ENCODE data around the gene TSEN54. TPM values are rescaled to one million over a fixed set of nuclear protein-coding genes. Genes with fewer than 3 reads are reported as not detected.

Gene TSEN54
- total RNA-seq, 1 experiment from 2014 or later: 74.5 TPM

DNA sequence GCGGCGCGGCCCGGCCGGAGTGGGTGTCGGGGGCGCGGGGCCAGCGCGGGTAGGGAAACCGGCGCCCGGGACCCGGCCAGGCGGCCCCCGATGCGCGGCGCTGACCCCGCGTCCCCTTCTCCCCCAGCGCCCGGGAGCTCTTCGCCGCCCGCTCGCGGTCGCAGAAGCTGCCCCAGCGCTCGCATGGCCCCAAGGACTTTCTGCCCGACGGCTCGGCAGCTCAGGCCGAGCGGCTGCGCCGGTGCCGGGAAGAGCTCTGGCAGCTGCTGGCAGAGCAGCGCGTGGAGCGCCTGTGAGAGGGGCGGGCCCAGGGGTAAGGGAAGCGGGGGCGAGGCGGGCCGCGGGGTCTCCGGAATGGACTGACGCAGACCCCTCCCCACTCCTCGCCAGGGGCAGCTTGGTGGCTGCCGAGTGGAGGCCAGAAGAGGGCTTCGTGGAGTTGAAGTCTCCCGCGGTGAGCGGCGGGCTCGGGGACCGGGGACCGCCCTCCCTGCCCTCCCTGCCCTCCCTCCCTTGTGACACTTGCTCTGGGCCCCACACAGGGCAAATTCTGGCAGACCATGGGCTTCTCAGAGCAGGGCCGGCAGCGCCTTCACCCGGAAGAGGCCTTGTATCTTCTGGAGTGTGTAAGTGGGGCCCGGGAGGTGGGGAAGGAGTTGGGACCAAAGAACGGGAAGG lies 430 bp downstream of the TSEN54 start:
- no TSS peak for BruUV-seq (replicated peaks)
- DNase-seq: peak; percentile 51 to 57
- H3K27me3 ChIP-seq (replicated peaks; ENCODE audit: control insufficient read depth, insufficient read depth, low read length): no peaks in the 10 kb centered on the region
- Mint-ChIP-seq H3K36me3 (ENCODE audit: insufficient read depth, unreplicated experiment) (peaks cover 58% of the 10 kb centered on the region), H3K27ac (ENCODE audit: unreplicated experiment) (peak overlapping the region; percentile 50), H3K9me3 (ENCODE audit: unreplicated experiment) (no peaks in the 10 kb centered on the region), H3K4me3 (ENCODE audit: unreplicated experiment) (peak overlapping the region; percentile 94), H3K4me1 (ENCODE audit: low read depth, unreplicated experiment) (peaks cover 12% of the 10 kb centered on the region), H3K27me3 (ENCODE audit: insufficient read depth, unreplicated experiment) (no peaks in the 10 kb centered on the region)
- H3K36me3 ChIP-seq (ENCODE audit: control insufficient read depth, insufficient read depth, low read length): 0 out of 2 replicates have a peak, but pooled peaks cover under 1% of the 10 kb centered on the region
- CTCF ChIA-PET: interaction anchor here (0.6 to 2.1 kb wide), 24 partner anchors 9 to 802 kb away, joined by 3 to 52 read pairs (median 6); partner anchors contain the start of genes GRB2, LLGL2, MIF4GD and SLC25A19
- H3K9me3 ChIP-seq: no peaks in the 10 kb centered on the region
- peaks cover 15% of the 10 kb centered on the region; the same call in 1 of the 2 replicates for H3K4me1 ChIP-seq
- H3K4me3 ChIP-seq (ENCODE audit: low read depth, low read length): peak overlapping the region; percentile 93
- TF ChIP-seq, protein P1, sequence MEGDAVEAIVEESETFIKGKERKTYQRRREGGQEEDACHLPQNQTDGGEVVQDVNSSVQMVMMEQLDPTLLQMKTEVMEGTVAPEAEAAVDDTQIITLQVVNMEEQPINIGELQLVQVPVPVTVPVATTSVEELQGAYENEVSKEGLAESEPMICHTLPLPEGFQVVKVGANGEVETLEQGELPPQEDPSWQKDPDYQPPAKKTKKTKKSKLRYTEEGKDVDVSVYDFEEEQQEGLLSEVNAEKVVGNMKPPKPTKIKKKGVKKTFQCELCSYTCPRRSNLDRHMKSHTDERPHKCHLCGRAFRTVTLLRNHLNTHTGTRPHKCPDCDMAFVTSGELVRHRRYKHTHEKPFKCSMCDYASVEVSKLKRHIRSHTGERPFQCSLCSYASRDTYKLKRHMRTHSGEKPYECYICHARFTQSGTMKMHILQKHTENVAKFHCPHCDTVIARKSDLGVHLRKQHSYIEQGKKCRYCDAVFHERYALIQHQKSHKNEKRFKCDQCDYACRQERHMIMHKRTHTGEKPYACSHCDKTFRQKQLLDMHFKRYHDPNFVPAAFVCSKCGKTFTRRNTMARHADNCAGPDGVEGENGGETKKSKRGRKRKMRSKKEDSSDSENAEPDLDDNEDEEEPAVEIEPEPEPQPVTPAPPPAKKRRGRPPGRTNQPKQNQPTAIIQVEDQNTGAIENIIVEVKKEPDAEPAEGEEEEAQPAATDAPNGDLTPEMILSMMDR (IDR thresholded peaks at IDR 0.05; ENCODE audit: insufficient read depth in 1 of 2, low read depth in 1 of 2, low read length in 1 of 2, severe bottlenecking in 1 of 2, unreplicated experiment in 1 of 2): no peak
- intact Hi-C loops (cut with micrococcal nuclease; ENCODE audit: unreplicated experiment): loop anchor here (1.0 to 5.0 kb wide), 2 partner anchors 9 to 36 kb away; partner anchors contain the start of gene LLGL2
- POLR2A ChIA-PET: interaction anchor here (0.8 to 1.7 kb wide), 9 partner anchors 8 to 255 kb away, joined by 3 to 26 read pairs (median 4); partner anchors contain the start of genes GGA3, GRB2, LLGL2 and MRPS7

- Histone ChIP-seq H3K9me3 (no peaks in the 10 kb centered on the region), H3K36me3 (ENCODE audit: control insufficient read depth, insufficient read depth, low read length) (no peaks in the 10 kb centered on the region), H3K4me1 (peaks cover 15% of the 10 kb centered on the region; the same call in 1 of the 2 replicates), H3K4me3 (ENCODE audit: low read depth, low read length) (peak overlapping the region; percentile 93), H3K27me3 (replicated peaks; ENCODE audit: control insufficient read depth, insufficient read depth, low read length) (no peaks in the 10 kb centered on the region)
- Mint-ChIP-seq H3K36me3 (ENCODE audit: insufficient read depth, unreplicated experiment) (peaks cover 57% of the 10 kb centered on the region), H3K4me3 (ENCODE audit: unreplicated experiment) (peak overlapping the region; percentile 94), H3K9me3 (ENCODE audit: unreplicated experiment) (no peaks in the 10 kb centered on the region), H3K4me1 (ENCODE audit: low read depth, unreplicated experiment) (peaks cover 12% of the 10 kb centered on the region), H3K27me3 (ENCODE audit: insufficient read depth, unreplicated experiment) (no peaks in the 10 kb centered on the region), H3K27ac (ENCODE audit: unreplicated experiment) (peak overlapping the region; percentile 50)
- TF ChIP-seq, protein P1 (IDR thresholded peaks at IDR 0.05; ENCODE audit: insufficient read depth in 1 of 2, low read depth in 1 of 2, low read length in 1 of 2, severe bottlenecking in 1 of 2, unreplicated experiment in 1 of 2): peak in 1 of 2 experiments; percentile 2
- POLR2A ChIA-PET: interaction anchor here (0.5 to 1.7 kb wide), 5 partner anchors 8 to 228 kb away, joined by 3 to 26 read pairs (median 5); partner anchors contain the start of genes LLGL2 and SLC25A19
- BruUV-seq (replicated peaks): no TSS peak
- CTCF ChIA-PET: interaction anchor here (0.9 to 2.1 kb wide), 10 partner anchors 8 to 263 kb away, joined by 3 to 52 read pairs (median 6); partner anchors contain the start of genes LLGL2 and SMIM5
- intact Hi-C loops (cut with micrococcal nuclease; ENCODE audit: unreplicated experiment): loop anchor here (5.0 kb wide), 1 partner anchor 35 kb away; no protein-coding TSS in a partner anchor
- DNase-seq: peak; percentile 39 to 53
These were observed 1.1 kb downstream of the TSEN54 start for GRCh38 chr17:75517297-75517865.

- no TSS peak for BruUV-seq (replicated peaks)
- Mint-ChIP-seq H3K27me3 (ENCODE audit: insufficient read depth, unreplicated experiment) (no peaks in the 10 kb centered on the region), H3K4me3 (ENCODE audit: unreplicated experiment) (no peak overlapping the region), H3K9me3 (ENCODE audit: unreplicated experiment) (no peaks in the 10 kb centered on the region), H3K36me3 (ENCODE audit: insufficient read depth, unreplicated experiment) (peaks cover 52% of the 10 kb centered on the region), H3K4me1 (ENCODE audit: low read depth, unreplicated experiment) (peaks cover 13% of the 10 kb centered on the region), H3K27ac (ENCODE audit: unreplicated experiment) (no peak overlapping the region)
- Histone ChIP-seq H3K27me3 (replicated peaks; ENCODE audit: control insufficient read depth, insufficient read depth, low read length) (no peaks in the 10 kb centered on the region), H3K9me3 (no peaks in the 10 kb centered on the region), H3K4me3 (ENCODE audit: low read depth, low read length) (no peak overlapping the region), H3K4me1 (peaks cover 15% of the 10 kb centered on the region; the same call in 1 of the 2 replicates), H3K36me3 (ENCODE audit: control insufficient read depth, insufficient read depth, low read length) (no peaks in the 10 kb centered on the region; the same call in 1 of the 2 replicates)
- TF ChIP-seq, protein P1 (IDR thresholded peaks at IDR 0.05; ENCODE audit: insufficient read depth in 1 of 2, low read depth in 1 of 2, low read length in 1 of 2, severe bottlenecking in 1 of 2, unreplicated experiment in 1 of 2): no peak
- ChIA-PET CTCF (no interaction called here), POLR2A (interaction anchor here (0.5 to 0.6 kb wide), 2 partner anchors 14 to 65 kb away, joined by 6 to 9 read pairs; no protein-coding TSS in a partner anchor)
- no peak for DNase-seq
- intact Hi-C loops (cut with micrococcal nuclease; ENCODE audit: unreplicated experiment): loop anchor here (5.0 kb wide), 1 partner anchor 34 kb away; no protein-coding TSS in a partner anchor
These were observed 1.9 kb downstream of the TSEN54 start for GRCh38 chr17:75518201-75518600.

Measured in Caco-2 (cell line).